ENCODE data around the gene TMEM256.
"Not testable (repeated sequence)": the region's sequence is repeated elsewhere in the genome, so short reads cannot be mapped to it uniquely, and the experiment has no call there.

The TMEM256 gene

DNA sequence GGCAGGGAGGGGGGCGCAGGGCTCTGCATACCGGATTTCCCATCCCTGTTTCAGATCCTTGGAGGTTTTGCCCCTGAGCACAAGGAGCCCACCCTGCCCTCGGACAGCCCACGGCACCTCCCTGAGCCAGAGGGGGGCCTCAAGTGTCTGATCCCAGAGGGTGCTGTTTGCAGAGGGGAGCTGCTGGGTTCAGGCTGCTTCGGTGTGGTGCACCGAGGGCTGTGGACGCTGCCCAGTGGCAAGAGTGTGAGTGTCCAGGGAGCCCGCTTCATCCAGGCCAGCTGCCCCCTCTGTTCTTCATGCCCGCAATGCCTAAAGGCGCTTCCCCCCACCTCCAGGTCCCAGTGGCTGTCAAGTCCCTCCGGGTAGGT lies 20.5 kb downstream of the TMEM256 start:
- DNase-seq (ENCODE audit: low read depth) = no peak

DNA sequence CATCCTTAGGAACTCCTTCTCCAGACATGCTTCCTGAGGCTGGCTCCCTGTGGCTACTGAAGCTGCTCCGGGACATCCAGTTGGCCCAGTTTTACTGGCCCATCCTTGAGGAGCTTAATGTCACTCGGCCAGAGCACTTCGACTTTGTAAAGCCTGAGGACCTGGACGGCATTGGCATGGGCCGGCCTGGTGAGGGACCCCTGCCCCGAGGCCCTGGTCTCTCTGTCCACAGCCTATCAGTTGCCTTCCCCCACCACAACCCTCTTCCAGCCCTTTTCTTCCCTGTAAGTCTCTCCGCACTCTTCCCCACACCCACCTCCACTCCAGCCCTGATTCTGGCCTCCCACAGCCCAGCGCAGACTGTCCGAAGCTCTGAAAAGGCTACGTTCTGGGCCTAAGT lies 21.0 kb downstream of the TMEM256 start:
- DNase-seq (ENCODE audit: low read depth) = no peak

DNA sequence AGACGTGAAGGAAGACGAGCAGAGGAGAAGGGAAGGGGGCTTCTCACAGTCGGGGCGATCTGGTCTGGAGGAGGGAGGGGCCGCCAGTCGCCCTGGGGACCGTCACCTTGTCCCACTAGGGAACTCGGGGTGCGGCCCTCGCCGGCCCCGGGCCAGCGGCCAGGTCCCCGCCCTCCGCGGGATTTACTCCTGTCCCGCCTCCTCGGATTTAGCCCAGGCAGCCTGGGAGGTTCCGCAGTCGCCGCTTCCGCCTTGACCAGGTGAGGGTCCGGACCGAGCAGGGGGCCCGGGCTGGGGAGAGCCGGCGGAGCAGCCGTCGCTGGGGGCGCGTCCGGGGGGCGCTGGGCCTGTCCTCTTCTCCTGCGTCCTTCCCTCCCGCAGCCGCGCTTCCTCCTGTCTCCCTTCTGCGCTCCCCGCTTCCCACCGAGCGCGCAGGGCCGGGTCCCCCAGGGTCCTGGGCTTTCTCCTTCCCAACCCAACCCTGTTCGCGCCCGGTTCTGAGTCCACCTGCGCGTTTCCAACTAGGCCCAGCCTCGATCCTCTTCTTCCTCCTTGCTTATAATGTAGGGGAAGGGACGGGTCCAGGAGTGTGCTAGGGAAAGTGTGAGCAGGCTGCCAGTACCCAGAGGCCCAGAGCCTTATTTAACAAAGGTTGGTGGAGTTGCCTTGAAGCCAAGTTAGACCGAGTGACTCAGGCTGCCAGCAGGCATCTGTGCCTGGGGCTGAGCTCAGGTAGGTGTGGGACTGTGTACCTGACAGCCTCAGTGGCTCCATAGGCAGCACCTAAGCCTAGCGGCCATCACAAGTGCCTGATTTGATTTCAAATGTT lies 22.8 kb downstream of the TMEM256 start, which contains the start of gene TNK1:
TNK1 (plus strand) TSS at position 235 of the 829 bp plus-strand sequence. CDS start 1,838 bp downstream, outside the sequence.
- DNase-seq (ENCODE audit: low read depth) = no peak

DNA sequence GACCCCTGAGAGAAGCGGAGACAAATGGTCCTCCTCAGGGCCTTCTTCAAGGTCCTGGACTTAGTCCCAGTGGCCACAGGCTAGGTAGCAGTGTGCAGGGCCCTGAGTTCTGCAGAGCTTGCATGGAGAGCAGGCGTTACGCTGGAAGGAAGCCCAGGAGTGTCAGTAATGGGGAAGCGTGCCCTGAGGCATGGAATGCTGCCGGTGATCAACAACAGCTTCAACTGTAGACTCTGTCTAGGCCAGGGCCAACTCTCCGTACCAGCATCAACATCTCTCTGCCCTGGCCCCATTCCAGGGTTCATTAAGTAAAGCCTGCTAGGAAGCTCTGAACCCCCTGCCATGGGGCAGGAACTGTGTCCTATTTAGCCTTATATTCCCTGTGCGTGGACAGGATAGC lies 23.6 kb downstream of the TMEM256 start:
- DNase-seq (ENCODE audit: low read depth) = no peak

DNA sequence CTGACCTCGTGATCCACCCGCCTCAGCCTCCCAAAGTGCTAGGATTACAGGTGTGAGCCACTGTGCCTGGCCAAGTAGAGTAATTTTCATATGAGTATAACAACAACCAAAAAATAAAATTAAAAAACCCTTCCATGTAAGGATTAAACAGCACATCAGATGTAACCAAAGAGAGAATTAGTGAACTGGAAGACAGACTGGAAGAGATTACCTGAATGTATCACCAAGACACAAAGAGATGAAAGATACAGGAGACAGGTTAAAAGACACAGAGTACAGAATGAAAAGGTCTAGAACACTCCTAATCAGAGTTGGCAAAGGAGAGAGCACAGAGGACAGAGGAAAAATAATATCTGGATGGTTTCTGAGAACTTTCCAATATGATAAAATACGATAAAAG lies 24.8 kb downstream of the TMEM256 start:
- no peak for DNase-seq (ENCODE audit: low read depth)

DNA sequence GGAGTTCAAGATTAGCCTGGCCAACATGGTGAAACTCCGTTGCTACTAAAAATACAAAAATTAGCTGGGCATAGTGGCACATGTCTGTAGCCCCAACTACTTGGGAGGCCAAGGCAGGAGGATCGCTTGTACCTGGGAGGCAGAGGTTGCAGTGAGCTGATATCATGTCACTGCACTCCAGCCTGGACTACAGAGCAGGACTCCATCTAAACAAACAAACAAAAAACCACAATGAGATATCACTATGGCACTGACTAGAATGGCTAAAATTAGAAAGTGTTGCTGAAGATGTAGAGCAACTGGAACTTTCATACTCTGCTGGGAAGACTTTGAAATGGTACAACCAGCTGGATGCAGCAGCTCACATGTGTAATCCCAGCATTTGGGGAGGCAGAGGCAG lies 29.5 kb downstream of the TMEM256 start:
- DNase-seq (ENCODE audit: low read depth) = no peak

DNA sequence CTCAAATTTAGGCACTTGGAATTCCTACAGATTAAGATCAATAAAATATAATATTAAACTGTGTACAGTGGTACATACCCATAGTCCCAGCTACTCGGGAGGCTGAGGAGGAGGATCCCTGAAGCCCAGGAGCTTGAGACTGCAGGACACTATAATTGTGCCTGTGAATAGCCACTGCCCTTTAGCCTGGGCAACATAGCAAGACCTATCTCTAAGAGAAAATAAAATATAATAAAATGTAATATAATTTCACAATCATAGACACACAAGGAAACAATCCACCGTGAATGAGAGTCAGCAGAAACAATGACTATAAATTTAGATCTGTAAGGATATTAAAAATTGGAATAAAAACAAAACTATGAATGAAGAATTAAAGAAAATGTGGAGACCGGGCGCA lies 33.0 kb downstream of the TMEM256 start:
- DNase-seq (ENCODE audit: low read depth) = no peak

DNA sequence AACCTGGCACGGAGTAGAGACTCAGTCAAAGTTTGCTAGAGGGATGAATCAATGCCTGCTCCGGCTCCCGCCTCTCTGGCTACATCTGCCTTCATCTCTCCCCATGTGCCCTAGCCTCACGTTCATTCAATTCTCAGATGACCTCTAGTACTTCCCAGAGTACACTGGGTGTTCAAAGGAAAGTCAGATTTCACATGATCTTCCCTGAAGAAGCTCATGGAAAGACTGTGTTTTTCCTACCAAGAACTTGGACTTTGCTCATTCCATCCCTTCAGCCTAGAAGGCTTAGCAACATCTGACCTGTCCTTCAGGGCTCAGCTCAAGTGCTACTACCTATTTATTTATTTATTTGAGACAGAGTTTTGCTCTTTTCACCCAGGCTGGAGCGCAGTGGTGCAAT lies 34.1 kb downstream of the TMEM256 start:
- no peak for DNase-seq (ENCODE audit: low read depth)

DNA sequence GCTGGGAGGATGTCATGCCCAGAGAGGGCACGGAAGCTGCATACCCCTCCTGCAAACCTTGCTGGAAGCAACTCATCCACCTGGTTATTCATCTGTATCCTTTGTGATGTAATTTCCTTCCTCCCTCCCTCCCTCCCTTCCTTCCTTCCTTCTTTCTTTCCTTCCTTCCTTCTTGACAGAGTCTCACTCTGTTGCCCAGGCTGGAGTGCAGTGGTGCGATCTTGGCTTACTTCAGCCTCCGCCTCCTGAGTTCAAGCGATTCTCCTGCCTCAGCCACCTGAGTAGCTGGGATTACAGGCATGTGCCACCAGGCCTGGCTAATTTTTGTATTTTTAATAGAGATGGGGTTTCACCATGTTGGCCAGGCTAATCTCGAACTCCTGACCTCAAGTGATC lies 35.3 kb downstream of the TMEM256 start:
- not testable (repeated sequence) for DNase-seq (ENCODE audit: low read depth)

DNA sequence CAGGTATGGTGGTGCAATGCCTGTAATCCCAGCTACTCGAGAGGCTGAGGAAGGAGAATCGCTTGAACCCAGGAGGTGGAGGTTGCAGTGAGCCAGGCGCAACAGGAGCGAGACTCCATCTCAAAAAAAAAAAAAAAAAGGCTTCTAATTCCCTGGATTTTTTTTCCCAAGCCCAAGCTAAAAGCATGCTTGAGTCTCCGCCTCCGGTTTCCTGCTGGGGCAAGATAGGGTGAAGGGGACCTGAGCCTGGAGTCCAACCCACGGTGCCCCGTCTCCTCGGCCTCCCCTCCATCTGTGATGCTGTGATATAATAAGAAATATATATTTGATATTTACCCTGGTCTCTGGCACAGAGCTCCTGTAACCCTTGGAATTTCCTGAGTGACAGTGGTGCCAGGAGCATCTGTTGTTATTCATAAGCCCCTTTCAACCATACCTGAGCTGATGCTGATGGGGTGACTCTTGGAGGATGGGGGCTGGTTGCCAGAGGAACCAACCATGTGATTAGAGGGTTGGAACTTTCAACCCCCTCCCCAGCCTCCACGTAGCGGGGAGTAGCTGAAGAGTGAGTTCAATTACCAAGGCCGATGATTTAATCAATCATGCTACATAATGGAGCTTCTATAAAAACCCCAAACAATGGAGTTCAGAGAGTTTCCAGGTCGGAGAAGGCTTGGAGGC lies 35.8 kb downstream of the TMEM256 start:
- DNase-seq (ENCODE audit: low read depth) = no peak

DNA sequence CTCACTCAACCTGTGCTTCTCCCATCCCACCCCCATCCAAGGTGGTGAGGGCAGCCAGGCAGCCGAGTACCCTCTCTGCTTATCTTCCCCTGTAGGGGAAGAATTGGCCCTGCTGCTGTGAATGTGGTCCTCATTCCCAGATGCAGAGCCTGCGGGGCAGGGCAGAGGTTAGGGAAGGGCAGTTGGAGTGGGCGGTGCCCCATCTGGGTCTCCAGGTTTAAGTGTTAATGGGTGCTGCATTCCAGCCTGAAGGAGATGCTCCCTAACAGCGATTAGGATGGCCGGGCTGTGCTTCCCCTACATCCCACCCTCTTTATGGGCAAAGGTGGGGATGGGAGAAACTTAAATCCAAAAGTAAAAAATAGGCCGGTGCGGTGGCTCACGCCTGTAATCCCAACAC lies 36.8 kb downstream of the TMEM256 start:
- no peak for DNase-seq (ENCODE audit: low read depth)

DNA sequence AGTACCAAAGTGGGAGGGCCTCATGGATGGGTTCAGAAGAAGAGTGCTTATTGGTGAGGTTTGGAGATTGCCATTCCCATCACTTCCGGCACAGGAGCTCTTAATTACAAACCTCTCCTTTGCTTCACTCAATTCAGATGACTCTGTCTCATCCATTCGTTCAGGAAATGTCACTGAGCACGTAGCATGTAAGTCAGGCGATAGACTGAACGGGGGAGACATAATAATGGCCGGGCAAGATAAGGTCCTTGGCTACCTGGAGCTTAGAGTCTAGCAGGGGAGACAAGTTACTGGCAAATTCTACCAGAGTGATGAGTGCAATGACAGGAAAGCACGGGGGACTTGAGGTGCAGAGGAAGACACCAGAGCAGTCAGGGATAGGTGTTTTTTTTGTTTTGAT lies 37.9 kb downstream of the TMEM256 start:
- DNase-seq (ENCODE audit: low read depth) = not testable (repeated sequence)

DNA sequence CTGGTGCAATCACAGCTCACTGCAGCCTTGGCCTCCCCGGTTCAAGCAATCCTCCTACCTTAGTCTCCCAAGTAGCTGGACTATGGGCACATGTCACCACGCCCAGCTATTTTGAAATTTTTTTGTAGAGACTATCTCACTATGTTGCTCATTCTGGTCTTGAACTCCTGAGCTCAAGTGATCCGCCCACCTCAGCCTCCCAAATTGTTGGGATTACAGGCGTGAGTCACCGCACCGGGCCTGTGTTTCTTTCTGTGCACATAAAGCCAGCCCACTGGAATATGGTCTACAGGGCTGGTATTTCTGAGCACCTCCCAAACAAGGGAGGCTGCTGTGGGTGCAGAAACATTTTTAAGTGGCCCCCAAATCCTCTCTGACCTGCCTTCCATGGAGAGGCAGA lies 40.6 kb downstream of the TMEM256 start:
- no peak for DNase-seq (ENCODE audit: low read depth)

DNA sequence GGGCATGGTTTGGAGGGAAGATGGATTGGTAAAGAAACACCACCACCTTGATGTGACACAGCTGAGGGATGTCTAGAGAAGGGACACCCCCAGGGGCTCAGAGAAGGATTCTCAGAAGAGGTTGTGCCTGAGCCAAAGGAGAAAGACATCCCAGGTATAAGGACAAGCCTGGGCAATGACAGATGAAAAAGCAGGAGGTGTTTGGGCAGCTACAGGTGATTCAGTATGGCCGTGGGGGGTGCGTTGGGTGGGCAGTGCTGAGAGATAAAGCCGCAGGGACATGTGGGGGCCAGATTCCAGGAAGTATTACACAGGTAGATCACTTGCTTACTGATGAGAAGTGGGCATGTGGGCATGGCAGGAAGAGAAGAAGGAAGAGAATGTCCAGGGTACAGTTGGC lies 42.0 kb downstream of the TMEM256 start:
- DNase-seq (ENCODE audit: low read depth) = no peak

DNA sequence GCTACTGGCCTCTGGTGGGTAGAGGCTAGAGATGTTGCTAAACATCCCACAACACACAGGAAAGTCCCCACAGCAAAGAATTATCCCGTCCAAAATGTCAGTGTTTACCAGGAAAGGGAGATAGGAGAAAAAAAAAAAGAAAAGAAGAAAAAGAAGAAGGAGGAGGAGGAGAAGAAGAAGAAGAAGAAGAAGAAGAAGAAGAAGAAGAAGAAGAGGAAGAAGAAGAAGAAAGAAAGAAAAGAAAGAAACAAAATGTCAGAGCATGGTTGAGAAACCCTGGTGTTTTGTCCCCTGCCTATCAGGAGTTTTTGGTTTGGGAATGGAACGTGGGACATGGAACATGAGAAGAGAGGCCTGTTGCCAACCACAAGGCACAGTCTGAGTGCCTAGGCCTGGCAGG lies 46.5 kb downstream of the TMEM256 start:
- no peak for DNase-seq (ENCODE audit: low read depth)

DNA sequence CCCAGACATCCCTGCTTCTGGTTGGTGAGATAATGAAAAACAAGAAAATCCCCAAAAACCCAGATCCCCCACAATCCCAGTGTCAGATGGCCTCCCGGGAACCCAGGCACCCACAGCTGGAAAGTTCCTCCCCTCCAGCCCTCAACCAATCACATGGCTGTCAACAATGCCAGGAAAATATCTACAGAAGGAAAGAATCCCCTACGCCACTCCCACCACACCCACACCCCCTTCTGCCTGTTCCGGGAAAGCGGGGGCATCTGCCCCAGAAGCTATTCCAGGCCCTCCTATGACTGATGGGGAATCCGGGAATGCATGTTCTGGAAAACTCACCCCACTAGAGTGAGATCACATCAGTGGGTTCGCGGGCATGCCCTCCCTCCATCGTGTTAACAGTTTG lies 47.1 kb downstream of the TMEM256 start:
- no peak for DNase-seq (ENCODE audit: low read depth)

DNA sequence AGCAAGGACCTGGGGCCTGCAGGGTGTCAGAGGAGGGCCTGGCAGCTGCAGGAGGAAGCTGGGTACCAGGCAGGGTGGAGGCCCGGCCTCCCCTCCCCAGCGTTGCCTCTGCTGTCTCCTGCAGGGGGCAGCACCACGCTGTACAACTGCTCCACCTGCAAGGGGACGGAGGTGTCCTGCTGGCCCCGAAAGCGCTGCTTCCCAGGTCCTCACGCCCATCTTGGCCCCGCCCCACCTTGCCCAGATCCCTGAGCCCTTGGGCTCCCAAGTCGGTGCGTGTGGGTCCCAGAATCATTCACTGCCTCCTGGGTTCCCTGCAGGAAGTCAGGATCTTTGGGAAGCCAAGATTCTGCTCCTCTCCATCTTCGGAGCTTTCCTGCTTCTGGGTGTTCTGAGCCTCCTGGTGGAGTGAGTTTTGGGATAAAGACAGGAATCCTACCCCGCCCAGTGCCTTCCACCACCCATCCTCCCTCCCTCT lies 47.8 kb downstream of the TMEM256 start:
- DNase-seq (ENCODE audit: low read depth) = no peak

DNA sequence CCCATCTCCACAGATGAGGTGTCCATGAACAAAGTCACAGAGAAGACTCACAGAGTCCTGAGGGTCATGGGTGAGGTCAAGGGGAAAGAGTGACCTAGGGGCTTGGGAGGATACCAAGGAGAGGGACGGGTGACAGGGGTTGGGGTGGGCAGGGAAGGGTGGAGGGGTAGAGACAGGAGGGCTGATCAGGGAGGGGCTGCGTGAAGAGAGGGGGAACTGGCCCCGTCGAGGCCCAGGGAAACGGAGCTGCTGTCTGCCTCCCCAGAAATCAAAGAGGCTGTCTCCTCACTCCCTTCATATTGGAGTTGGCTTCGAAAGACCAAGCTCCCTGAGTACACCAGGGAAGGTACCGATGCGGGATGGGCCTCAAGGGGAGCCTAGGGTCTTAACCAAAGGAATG lies 48.3 kb downstream of the TMEM256 start:
- no peak for DNase-seq (ENCODE audit: low read depth)

DNA sequence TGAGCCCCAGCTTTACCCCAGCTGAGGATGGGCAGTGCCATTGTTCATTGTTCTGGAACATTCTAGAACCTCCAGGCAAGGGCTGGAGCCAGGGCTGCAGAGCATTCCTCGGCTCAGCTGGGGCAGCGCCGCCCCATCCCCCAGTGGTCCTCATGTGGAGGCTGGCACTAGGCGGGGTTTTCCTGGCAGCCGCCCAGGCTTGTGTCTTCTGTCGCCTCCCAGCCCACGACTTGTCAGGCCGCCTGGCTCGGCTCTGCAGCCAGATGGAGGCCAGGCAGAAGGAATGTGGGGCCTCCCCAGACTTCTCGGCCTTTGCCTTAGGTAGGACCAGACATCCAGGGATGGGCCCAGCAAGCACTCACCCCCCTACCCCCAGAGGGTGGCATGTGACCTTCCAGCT lies 48.8 kb downstream of the TMEM256 start, which contains the start of gene TMEM95:
TMEM95 (plus strand) TSS at position 104 of the 400 bp plus-strand sequence; CDS start at position 153, 49 bp downstream.
- DNase-seq (ENCODE audit: low read depth) = no peak

DNA sequence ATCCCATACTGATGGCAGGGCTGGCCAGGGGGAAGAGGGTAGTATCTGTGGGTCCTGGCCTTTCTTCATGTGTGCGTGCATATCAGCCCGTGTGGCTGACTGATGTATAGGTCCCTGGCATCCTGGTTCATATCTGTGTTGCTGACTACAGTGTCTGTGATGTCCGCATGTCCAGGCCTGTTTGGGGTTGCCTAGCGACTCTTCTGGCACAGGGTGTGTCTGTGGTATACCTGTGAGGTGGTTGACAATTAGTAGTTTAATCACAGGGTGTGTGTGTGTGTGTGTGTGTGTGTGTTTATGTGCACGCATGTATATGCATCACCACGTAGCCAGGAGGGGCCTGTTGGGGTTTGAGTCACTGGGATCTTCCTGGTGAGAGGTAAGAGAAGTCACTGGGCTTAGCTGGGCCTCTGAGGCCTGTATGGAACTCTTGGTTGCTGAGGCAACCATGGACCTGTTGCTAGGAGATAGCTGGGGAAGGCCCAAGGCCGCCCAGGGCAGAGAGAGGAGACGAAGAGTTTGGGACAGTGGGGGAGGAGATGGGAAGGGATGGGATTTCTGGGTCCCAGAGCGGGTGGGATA lies 49.5 kb downstream of the TMEM256 start:
- no peak for DNase-seq (ENCODE audit: low read depth)

All from HS-5 (cell line).